Erythroblast (primary cell): ENCODE results near the gene NMUR1.

Experiments
- GATA1 ChIP-seq: IDR thresholded peaks from 2 replicates; pipeline ENCODE4 v1.6.1; 2011; ENCODE audit warnings: low read depth, mild to moderate bottlenecking, control low read depth, low read length, moderate library complexity
- POLR2A ChIP-seq: IDR thresholded peaks from 2 replicates; pipeline ENCODE4 v1.6.1; 2011; ENCODE audit warnings: mild to moderate bottlenecking, low read length

DNA sequence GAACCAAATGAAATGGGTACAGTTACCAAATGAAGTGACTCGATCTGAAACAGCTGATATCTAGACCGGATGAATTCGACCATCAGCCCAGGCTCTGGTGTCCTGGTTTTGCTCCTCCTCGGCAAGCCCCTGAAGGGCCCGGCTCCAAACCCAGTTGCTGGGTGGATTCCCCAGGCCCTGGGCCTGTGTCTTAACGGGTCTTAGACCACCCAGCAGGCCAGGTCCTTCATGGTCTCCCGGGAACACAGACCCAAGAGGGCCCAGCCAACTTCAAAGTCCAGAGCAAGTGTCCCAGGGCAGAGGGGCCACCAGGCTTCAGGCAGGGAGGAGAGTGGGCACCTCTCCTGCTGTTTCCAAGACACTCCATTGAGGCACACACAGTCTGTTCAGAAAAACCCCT lies 26.7 kb upstream of the NMUR1 start:
- no peak for TF ChIP-seq POLR2A
- TF ChIP-seq GATA1 = no peak
